CD4-positive, alpha-beta T cell (primary cell): ENCODE measurements around the gene RAB6B. TPM values are rescaled to one million over a fixed set of nuclear protein-coding genes. Genes with fewer than 3 reads are reported as not detected.

Experiments
- ATAC-seq: fragments of 200-7000 bp; cut with Tn5 transposase; one replicate; pipeline ENCODE4 v1.10.0; 2022; ENCODE audit warnings: mild to moderate bottlenecking; ENCODE audit not compliant: poor library complexity
- CTCF ChIA-PET: fragments of 350-600 bp; sonication (Branson Sonifier 250); formaldehyde crosslinking; loops from one replicate; lab custom pipeline; 2021; ENCODE audit warnings: antibody characterized with exemption, inconsistent platforms; lab: Charles Lee
- POLR2A ChIA-PET: fragments of 350-600 bp; sonication (Branson Sonifier 250); formaldehyde crosslinking; loops from one replicate; lab custom pipeline; 2021; ENCODE audit warnings: antibody characterized with exemption, inconsistent platforms; lab: Charles Lee
- DNase-seq, 14 experiments: peaks; one replicate each; pipeline ENCODE4 v3.0.0-alpha.2; 2013 to 2020; ENCODE audit warnings: mixed read lengths in 2 of 14
- H3K27ac ChIP-seq, 2 donors: one replicate each; pipeline versions ENCODE4 v1.5.1 to v1.7.0; 2013; ENCODE audit warnings: low read length in 2 of 2, low read depth in 1 of 2, mild to moderate bottlenecking in 1 of 2
- H3K27me3 ChIP-seq, 2 experiments: 1 replicate in 1 of 2; 2 replicates in 1 of 2; pipeline versions ENCODE4 v1.6.1 to v1.7.0; 2013; ENCODE audit warnings: low read length in 2 of 2, control low read depth in 1 of 2, mild to moderate bottlenecking in 1 of 2, moderate library complexity in 1 of 2; ENCODE audit not compliant: insufficient read depth in 2 of 2, control insufficient read depth in 1 of 2
- H3K36me3 ChIP-seq: one replicate; pipeline ENCODE4 v1.6.1; 2013; ENCODE audit warnings: low read length, control low read depth; ENCODE audit not compliant: insufficient read depth
- H3K4me1 ChIP-seq: one replicate; pipeline ENCODE4 v1.6.1; 2013; ENCODE audit warnings: low read length, control low read depth; ENCODE audit not compliant: insufficient read depth
- H3K4me3 ChIP-seq: one replicate; pipeline ENCODE4 v1.5.1; 2013; ENCODE audit warnings: mild to moderate bottlenecking, low read length, moderate library complexity
- H3K9me3 ChIP-seq, 2 experiments: 1 replicate in 1 of 2; 2 replicates in 1 of 2; pipeline versions ENCODE4 v1.6.1 to v1.7.0; 2013; ENCODE audit warnings: low read length in 2 of 2, mild to moderate bottlenecking in 2 of 2, control low read depth in 1 of 2, moderate library complexity in 1 of 2; ENCODE audit not compliant: control insufficient read depth in 1 of 2, insufficient read depth in 1 of 2
- H3K27ac Mint-ChIP-seq: one replicate; pipeline ENCODE4 v1.8.0; 2020; ENCODE audit warnings: mixed read lengths
- H3K27me3 Mint-ChIP-seq: one replicate; pipeline ENCODE4 v1.8.0; 2021; ENCODE audit warnings: mixed read lengths
- H3K36me3 Mint-ChIP-seq: one replicate; pipeline ENCODE4 v1.8.0; 2021; ENCODE audit warnings: low read depth, mixed read lengths
- H3K4me1 Mint-ChIP-seq: one replicate; pipeline ENCODE4 v1.8.0; 2021; ENCODE audit warnings: low read depth, mixed read lengths
- H3K4me3 Mint-ChIP-seq: one replicate; pipeline ENCODE4 v1.8.0; 2020; ENCODE audit warnings: mild to moderate bottlenecking, mixed read lengths
- H3K9me3 Mint-ChIP-seq: one replicate; pipeline ENCODE4 v1.8.0; 2020; ENCODE audit warnings: mixed read lengths
- intact Hi-C, 2 experiments: fragments of 100-400 bp; cut with DNase I in 1 of 2; cut with micrococcal nuclease in 1 of 2; formaldehyde crosslinking; loops; one replicate each; pipeline versions ENCODE4 v1.15.1 to v1.9.0; 2023 to 2025; cut with DNase I, micrococcal nuclease
- total RNA-seq, 174 experiments: library from RNA in 2 of 174; stranded (reverse) in 2 of 174; gene quantifications; one replicate each; pipeline ENCODE4 v1.2.3 and lab custom pipeline; 2021 to 2026
- TF ChIP-seq, protein P1 (sequence below): fragments of 200-600 bp; IDR thresholded peaks from one replicate; pipeline ENCODE4 v1.8.0; 2022; ENCODE audit warnings: antibody characterized with exemption, mild to moderate bottlenecking

The RAB6B gene
- total RNA-seq, 2 experiments from 2014 or later: not detected

GRCh38 chr3:133888726-133889340 lies 6.8 kb downstream of the RAB6B start:
- CTCF ChIA-PET: no interaction called here
- no peak for ATAC-seq

GRCh38 chr3:133887803-133888703 lies 7.6 kb downstream of the RAB6B start:
- Mint-ChIP-seq H3K4me1 (no peaks in the 10 kb centered on the region), H3K36me3 (no peaks in the 10 kb centered on the region), H3K9me3 (no peaks in the 10 kb centered on the region), H3K27me3 (peaks cover 26% of the 10 kb centered on the region), H3K4me3 (no peak overlapping the region), H3K27ac (no peak overlapping the region)
- ChIA-PET POLR2A (no interaction called here), CTCF (no interaction called here)
- Histone ChIP-seq H3K27me3 (peaks cover 4 to 6% of the 10 kb centered on the region in 2 experiments), H3K4me1 (peaks cover 10% of the 10 kb centered on the region), H3K36me3 (no peaks in the 10 kb centered on the region), H3K27ac (no peak overlapping the region), H3K4me3 (no peak overlapping the region), H3K9me3 (no peaks in the 10 kb centered on the region)
- intact Hi-C loops: no loop called here
- TF ChIP-seq, protein P1, sequence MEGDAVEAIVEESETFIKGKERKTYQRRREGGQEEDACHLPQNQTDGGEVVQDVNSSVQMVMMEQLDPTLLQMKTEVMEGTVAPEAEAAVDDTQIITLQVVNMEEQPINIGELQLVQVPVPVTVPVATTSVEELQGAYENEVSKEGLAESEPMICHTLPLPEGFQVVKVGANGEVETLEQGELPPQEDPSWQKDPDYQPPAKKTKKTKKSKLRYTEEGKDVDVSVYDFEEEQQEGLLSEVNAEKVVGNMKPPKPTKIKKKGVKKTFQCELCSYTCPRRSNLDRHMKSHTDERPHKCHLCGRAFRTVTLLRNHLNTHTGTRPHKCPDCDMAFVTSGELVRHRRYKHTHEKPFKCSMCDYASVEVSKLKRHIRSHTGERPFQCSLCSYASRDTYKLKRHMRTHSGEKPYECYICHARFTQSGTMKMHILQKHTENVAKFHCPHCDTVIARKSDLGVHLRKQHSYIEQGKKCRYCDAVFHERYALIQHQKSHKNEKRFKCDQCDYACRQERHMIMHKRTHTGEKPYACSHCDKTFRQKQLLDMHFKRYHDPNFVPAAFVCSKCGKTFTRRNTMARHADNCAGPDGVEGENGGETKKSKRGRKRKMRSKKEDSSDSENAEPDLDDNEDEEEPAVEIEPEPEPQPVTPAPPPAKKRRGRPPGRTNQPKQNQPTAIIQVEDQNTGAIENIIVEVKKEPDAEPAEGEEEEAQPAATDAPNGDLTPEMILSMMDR: no peak
- DNase-seq: no peak
- no peak for ATAC-seq

More at GRCh38 chr3:133888726-133889340, 6.8 kb downstream of the RAB6B start:
- H3K9me3 Mint-ChIP-seq: no peaks in the 10 kb centered on the region
- TF ChIP-seq, protein P1: no peak
- peaks cover 3% of the 10 kb centered on the region for H3K4me1 ChIP-seq
- intact Hi-C loops: no loop called here
- POLR2A ChIA-PET: no interaction called here
- no peak overlapping the region for H3K4me3 Mint-ChIP-seq
- no peak for DNase-seq
- H3K4me3 ChIP-seq: no peak overlapping the region
- H3K27me3 ChIP-seq: peaks cover 4 to 14% of the 10 kb centered on the region in 2 experiments
- no peak overlapping the region for H3K27ac ChIP-seq
- H3K36me3 Mint-ChIP-seq: no peaks in the 10 kb centered on the region
- H3K27me3 Mint-ChIP-seq: peaks cover 34% of the 10 kb centered on the region
- H3K4me1 Mint-ChIP-seq: no peaks in the 10 kb centered on the region
- no peaks in the 10 kb centered on the region for H3K36me3 ChIP-seq
- H3K9me3 ChIP-seq: no peaks in the 10 kb centered on the region
- no peak overlapping the region for H3K27ac Mint-ChIP-seq

GRCh38 chr3:133887074-133887802 lies 8.4 kb downstream of the RAB6B start:
- DNase-seq: no peak
- Histone ChIP-seq H3K27ac (no peak overlapping the region), H3K27me3 (peaks cover 0 to 4% of the 10 kb centered on the region in 2 experiments), H3K36me3 (no peaks in the 10 kb centered on the region), H3K4me3 (no peak overlapping the region), H3K9me3 (no peaks in the 10 kb centered on the region), H3K4me1 (peaks cover 18% of the 10 kb centered on the region)
- CTCF ChIA-PET: no interaction called here
- Mint-ChIP-seq H3K4me3 (no peak overlapping the region), H3K36me3 (no peaks in the 10 kb centered on the region), H3K9me3 (no peaks in the 10 kb centered on the region), H3K4me1 (no peaks in the 10 kb centered on the region), H3K27me3 (peaks cover 18% of the 10 kb centered on the region), H3K27ac (no peak overlapping the region)
- TF ChIP-seq, protein P1: no peak
- intact Hi-C loops: no loop called here
- POLR2A ChIA-PET: no interaction called here
- ATAC-seq: no peak
